Astrocyte (in vitro differentiated cells and primary cell): Measurements from ENCODE around the gene GRB10. TPM values are rescaled to one million over a fixed set of nuclear protein-coding genes. Genes with fewer than 3 reads are reported as not detected.

Source experiments
- DNase-seq: peaks from one replicate; pipeline ENCODE4 v3.0.0-alpha.2; 2010; ENCODE audit warnings: low read depth
- FAIRE-seq: peaks from 2 replicates; lab custom pipeline; 2011; peaks lifted over from hg19 to GRCh38; lab: Jason Lieb, UNC
- H2AFZ ChIP-seq: 2 replicates; pipeline ENCODE4 v1.6.0; 2012; ENCODE audit warnings: low read depth, low read length, inconsistent platforms
- H3K27ac ChIP-seq: 2 replicates; pipeline ENCODE4 v1.5.1; 2011; ENCODE audit warnings: low read depth, low read length, inconsistent platforms
- H3K27me3 ChIP-seq: 2 replicates; pipeline ENCODE4 v1.6.0; 2011; ENCODE audit warnings: low read length, inconsistent platforms; ENCODE audit not compliant: insufficient read depth
- H3K36me3 ChIP-seq: 2 replicates; pipeline ENCODE4 v1.5.1; 2011; ENCODE audit warnings: low read length, inconsistent platforms; ENCODE audit not compliant: insufficient read depth
- H3K4me1 ChIP-seq: 2 replicates; pipeline ENCODE4 v1.5.1; 2011; ENCODE audit warnings: low read length, inconsistent platforms; ENCODE audit not compliant: insufficient read depth
- H3K4me2 ChIP-seq: 2 replicates; pipeline ENCODE4 v1.6.0; 2012; ENCODE audit warnings: low read length, inconsistent platforms
- H3K4me3 ChIP-seq: 2 replicates; pipeline ENCODE4 v1.5.1; 2011; ENCODE audit warnings: low read depth, mild to moderate bottlenecking, low read length, inconsistent platforms; ENCODE audit not compliant: insufficient read depth
- H3K79me2 ChIP-seq: 2 replicates; pipeline ENCODE4 v1.6.0; 2012; ENCODE audit warnings: mild to moderate bottlenecking, low read length, inconsistent platforms; ENCODE audit not compliant: insufficient read depth
- H3K9ac ChIP-seq: 2 replicates; pipeline ENCODE4 v1.6.0; 2012; ENCODE audit warnings: mild to moderate bottlenecking, low read length, inconsistent platforms
- H3K9me3 ChIP-seq: 2 replicates; pipeline ENCODE4 v1.5.1; 2012; ENCODE audit warnings: low read depth, mild to moderate bottlenecking, low read length, inconsistent platforms; ENCODE audit not compliant: insufficient read depth
- H4K20me1 ChIP-seq: 2 replicates; pipeline ENCODE4 v1.6.0; 2012; ENCODE audit warnings: low read length, inconsistent platforms; ENCODE audit not compliant: insufficient read depth
- H3K27ac Mint-ChIP-seq: one replicate; pipeline ENCODE4 v1.8.0; 2021; ENCODE audit warnings: mild to moderate bottlenecking, mixed read lengths; ENCODE audit not compliant: unreplicated experiment
- H3K27me3 Mint-ChIP-seq: one replicate; pipeline ENCODE4 v1.8.0; 2021; ENCODE audit warnings: low read depth, mixed read lengths; ENCODE audit not compliant: unreplicated experiment
- H3K36me3 Mint-ChIP-seq: one replicate; pipeline ENCODE4 v1.8.0; 2021; ENCODE audit warnings: low read depth, mixed read lengths; ENCODE audit not compliant: unreplicated experiment
- H3K4me1 Mint-ChIP-seq: one replicate; pipeline ENCODE4 v1.8.0; 2021; ENCODE audit warnings: low read depth, mixed read lengths; ENCODE audit not compliant: unreplicated experiment
- H3K4me3 Mint-ChIP-seq: one replicate; pipeline ENCODE4 v1.8.0; 2021; ENCODE audit warnings: mild to moderate bottlenecking, moderate library complexity, mixed read lengths; ENCODE audit not compliant: unreplicated experiment
- H3K9me3 Mint-ChIP-seq: one replicate; pipeline ENCODE4 v1.8.0; 2021; ENCODE audit warnings: mild to moderate bottlenecking, mixed read lengths; ENCODE audit not compliant: unreplicated experiment
- CTCF ChIP-seq: IDR thresholded peaks from 2 replicates; pipeline ENCODE4 v1.5.1; 2011; ENCODE audit warnings: low read depth, mild to moderate bottlenecking, inconsistent platforms, low read length, moderate library complexity; ENCODE audit not compliant: insufficient read depth
- EZH2 ChIP-seq: IDR thresholded peaks from 2 replicates; pipeline ENCODE4 v1.6.1; 2012; ENCODE audit warnings: mild to moderate bottlenecking, low read length, inconsistent platforms; ENCODE audit not compliant: insufficient read depth
- total RNA-seq: library from RNA; stranded (reverse); gene quantifications from 2 replicates; pipeline ENCODE4 v1.2.1, GENCODE V29; 2021

GRB10 gene
- total RNA-seq, 1 donor from 2014 or later, result 81.9 TPM

GRCh38 chr7:50724526-50725520 lies 57.9 kb downstream of the GRB10 start:
- Histone ChIP-seq H3K79me2 (peaks cover 99% of the 10 kb centered on the region), H3K9ac (no peak overlapping the region), H3K27ac (no peak overlapping the region), H2AFZ (no peak overlapping the region), H3K4me3 (no peak overlapping the region), H4K20me1 (peaks cover 89% of the 10 kb centered on the region), H3K27me3 (no peaks in the 10 kb centered on the region), H3K36me3 (no peaks in the 10 kb centered on the region), H3K4me2 (no peak overlapping the region), H3K4me1 (peaks cover 21% of the 10 kb centered on the region), H3K9me3 (no peaks in the 10 kb centered on the region)
- H3K36me3 Mint-ChIP-seq, result peaks cover 16% of the 10 kb centered on the region
- FAIRE-seq (no peak), DNase-seq (no peak)
- H3K4me1 Mint-ChIP-seq, result peaks cover 21% of the 10 kb centered on the region
- H3K9me3 Mint-ChIP-seq, result no peaks in the 10 kb centered on the region
- H3K27me3 Mint-ChIP-seq, result no peaks in the 10 kb centered on the region
- H3K4me3 Mint-ChIP-seq, result no peak overlapping the region
- TF ChIP-seq EZH2 (no peak), CTCF (no peak)
- no peak overlapping the region for H3K27ac Mint-ChIP-seq

- Histone ChIP-seq H4K20me1 (peaks cover 87% of the 10 kb centered on the region), H3K27me3 (no peaks in the 10 kb centered on the region)
- TF ChIP-seq CTCF (no peak), EZH2 (no peak)
These were observed 58.8 kb downstream of the GRB10 start for GRCh38 chr7:50723888-50724287.

GRCh38 chr7:50723173-50723572 lies 59.5 kb downstream of the GRB10 start:
- Mint-ChIP-seq H3K4me3 (no peak overlapping the region), H3K9me3 (no peaks in the 10 kb centered on the region), H3K36me3 (peaks cover 16% of the 10 kb centered on the region), H3K27me3 (no peaks in the 10 kb centered on the region), H3K4me1 (peaks cover 24% of the 10 kb centered on the region), H3K27ac (no peak overlapping the region)
- Histone ChIP-seq H3K27ac (no peak overlapping the region), H3K27me3 (no peaks in the 10 kb centered on the region), H3K9ac (no peak overlapping the region), H3K4me2 (no peak overlapping the region), H3K4me3 (no peak overlapping the region), H2AFZ (no peak overlapping the region), H3K4me1 (peaks cover 15% of the 10 kb centered on the region), H3K9me3 (no peaks in the 10 kb centered on the region), H3K79me2 (peaks cover 97% of the 10 kb centered on the region), H3K36me3 (no peaks in the 10 kb centered on the region), H4K20me1 (peaks cover 89% of the 10 kb centered on the region)
- FAIRE-seq (no peak), DNase-seq (no peak)
- TF ChIP-seq EZH2 (no peak), CTCF (no peak)

More at GRCh38 chr7:50723888-50724287, 58.8 kb downstream of the GRB10 start:
- H2AFZ ChIP-seq, result no peak overlapping the region
- peaks cover 21% of the 10 kb centered on the region for H3K4me1 Mint-ChIP-seq
- FAIRE-seq (no peak), DNase-seq (no peak)
- no peaks in the 10 kb centered on the region for H3K36me3 ChIP-seq
- peaks cover 19% of the 10 kb centered on the region for H3K4me1 ChIP-seq
- peaks cover 97% of the 10 kb centered on the region for H3K79me2 ChIP-seq
- H3K4me3 ChIP-seq, result no peak overlapping the region
- H3K9ac ChIP-seq, result no peak overlapping the region
- H3K27ac Mint-ChIP-seq, result no peak overlapping the region
- no peak overlapping the region for H3K4me3 Mint-ChIP-seq
- no peaks in the 10 kb centered on the region for H3K9me3 Mint-ChIP-seq
- peaks cover 16% of the 10 kb centered on the region for H3K36me3 Mint-ChIP-seq
- no peaks in the 10 kb centered on the region for H3K9me3 ChIP-seq
- no peak overlapping the region for H3K27ac ChIP-seq
- no peak overlapping the region for H3K4me2 ChIP-seq
- no peaks in the 10 kb centered on the region for H3K27me3 Mint-ChIP-seq
